Osteoblast (primary cell): ENCODE data around the gene CROCC2. TPM values are rescaled to one million over a fixed set of nuclear protein-coding genes. Genes with fewer than 3 reads are reported as not detected.

ENCODE experiments used
- DNase-seq: peaks from one replicate; pipeline ENCODE4 v3.0.0; 2011; ENCODE audit warnings: low spot score, mixed read lengths; ENCODE audit not compliant: insufficient read length; ENCODE audit errors: missing footprints
- H2AFZ ChIP-seq: 2 replicates; pipeline ENCODE4 v1.6.0; 2011; ENCODE audit warnings: mild to moderate bottlenecking, low read length
- H3K27ac ChIP-seq: 2 replicates; pipeline ENCODE4 v1.5.1; 2011; ENCODE audit warnings: mild to moderate bottlenecking, low read depth, low read length, moderate library complexity
- H3K27me3 ChIP-seq: 2 replicates; pipeline ENCODE4 v1.6.0; 2012; ENCODE audit warnings: mild to moderate bottlenecking, control low read depth, inconsistent platforms, low read length, moderate library complexity; ENCODE audit not compliant: insufficient read depth
- H3K36me3 ChIP-seq: 2 replicates; pipeline ENCODE4 v1.5.1; 2011; ENCODE audit warnings: mild to moderate bottlenecking, low read length, control low read depth, moderate library complexity; ENCODE audit not compliant: insufficient read depth
- H3K4me1 ChIP-seq: 2 replicates; pipeline ENCODE4 v1.5.1; 2011; ENCODE audit warnings: mild to moderate bottlenecking, low read length, control low read depth, moderate library complexity; ENCODE audit not compliant: insufficient read depth
- H3K4me2 ChIP-seq: 2 replicates; pipeline ENCODE4 v1.6.0; 2011; ENCODE audit warnings: mild to moderate bottlenecking, low read length; ENCODE audit not compliant: insufficient read depth
- H3K4me3 ChIP-seq: fragments of 200-600 bp; sonication (generic); 3 replicates; pipeline ENCODE4 v1.5.1; 2012; ENCODE audit warnings: mild to moderate bottlenecking, low read length, inconsistent platforms; ENCODE audit not compliant: insufficient read depth
- H3K79me2 ChIP-seq: 2 replicates; pipeline ENCODE4 v1.6.0; 2012; ENCODE audit warnings: mild to moderate bottlenecking, low read length, control low read depth, inconsistent platforms; ENCODE audit not compliant: insufficient read depth
- H3K9me3 ChIP-seq: 2 replicates; pipeline ENCODE4 v1.5.1; 2011; ENCODE audit warnings: low read depth, low read length, control low read depth
- H4K20me1 ChIP-seq: 2 replicates; pipeline ENCODE4 v1.6.0; 2012; ENCODE audit warnings: mild to moderate bottlenecking, low read length, control low read depth; ENCODE audit not compliant: insufficient read depth
- total RNA-seq: library from RNA; depleted of rRNA; stranded (reverse); fragments of >200 nt; gene quantifications from 2 replicates; pipeline ENCODE4 v1.2.3, GENCODE V29; 2012
- TF ChIP-seq, protein P1 (sequence below): IDR thresholded peaks from 2 replicates; pipeline ENCODE4 v1.5.1; 2011; ENCODE audit warnings: mild to moderate bottlenecking, low read depth, low read length, moderate library complexity; ENCODE audit errors: extremely low read depth

CROCC2 gene
- total RNA-seq, 1 donor = under 0.01 TPM

DNA sequence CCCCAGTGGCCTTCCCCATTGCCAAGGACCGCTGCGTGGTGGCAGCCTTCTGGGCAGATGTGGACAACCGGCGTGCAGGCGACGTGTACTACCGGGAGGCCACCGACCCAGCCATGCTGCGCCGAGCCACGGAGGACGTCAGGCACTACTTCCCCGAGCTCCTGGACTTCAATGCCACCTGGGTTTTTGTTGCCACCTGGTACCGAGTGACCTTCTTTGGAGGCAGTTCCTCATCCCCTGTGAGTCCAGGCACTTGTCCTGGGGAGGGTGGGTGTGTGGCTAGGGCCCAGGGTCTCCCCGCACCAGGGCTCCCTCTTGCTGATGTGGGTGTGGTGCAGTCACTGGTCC lies 124.2 kb downstream of the CROCC2 start:
- Histone ChIP-seq H3K9me3 (no peaks in the 10 kb centered on the region), H3K4me2 (no peak overlapping the region), H3K4me3 (no peak overlapping the region), H3K27me3 (no peaks in the 10 kb centered on the region), H3K36me3 (peaks cover 8% of the 10 kb centered on the region), H3K4me1 (no peaks in the 10 kb centered on the region), H4K20me1 (peaks cover 29% of the 10 kb centered on the region), H2AFZ (no peak overlapping the region), H3K27ac (no peak overlapping the region), H3K79me2 (peaks cover 3% of the 10 kb centered on the region)
- no peak for DNase-seq
- TF ChIP-seq, protein P1, sequence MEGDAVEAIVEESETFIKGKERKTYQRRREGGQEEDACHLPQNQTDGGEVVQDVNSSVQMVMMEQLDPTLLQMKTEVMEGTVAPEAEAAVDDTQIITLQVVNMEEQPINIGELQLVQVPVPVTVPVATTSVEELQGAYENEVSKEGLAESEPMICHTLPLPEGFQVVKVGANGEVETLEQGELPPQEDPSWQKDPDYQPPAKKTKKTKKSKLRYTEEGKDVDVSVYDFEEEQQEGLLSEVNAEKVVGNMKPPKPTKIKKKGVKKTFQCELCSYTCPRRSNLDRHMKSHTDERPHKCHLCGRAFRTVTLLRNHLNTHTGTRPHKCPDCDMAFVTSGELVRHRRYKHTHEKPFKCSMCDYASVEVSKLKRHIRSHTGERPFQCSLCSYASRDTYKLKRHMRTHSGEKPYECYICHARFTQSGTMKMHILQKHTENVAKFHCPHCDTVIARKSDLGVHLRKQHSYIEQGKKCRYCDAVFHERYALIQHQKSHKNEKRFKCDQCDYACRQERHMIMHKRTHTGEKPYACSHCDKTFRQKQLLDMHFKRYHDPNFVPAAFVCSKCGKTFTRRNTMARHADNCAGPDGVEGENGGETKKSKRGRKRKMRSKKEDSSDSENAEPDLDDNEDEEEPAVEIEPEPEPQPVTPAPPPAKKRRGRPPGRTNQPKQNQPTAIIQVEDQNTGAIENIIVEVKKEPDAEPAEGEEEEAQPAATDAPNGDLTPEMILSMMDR = no peak

DNA sequence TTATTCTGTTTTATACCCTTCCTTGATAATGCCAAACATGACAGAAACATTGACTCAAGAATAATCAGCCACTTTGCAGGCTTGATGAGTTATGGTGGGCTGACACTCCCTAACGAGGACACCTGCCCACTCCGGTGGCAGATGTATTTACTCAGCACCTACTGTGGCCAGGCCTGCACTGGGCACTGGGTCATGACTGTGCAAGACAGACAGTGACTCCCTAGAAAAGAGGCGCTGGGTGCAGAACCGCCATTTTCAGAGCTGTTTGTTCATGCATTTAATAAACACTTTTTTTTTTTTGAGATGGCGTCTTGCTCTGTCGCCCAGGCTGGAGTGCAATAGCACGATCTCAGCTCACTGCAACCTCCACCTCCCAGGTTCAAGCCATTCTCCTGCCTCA lies 124.7 kb downstream of the CROCC2 start:
- DNase-seq = no peak
- peaks cover 3% of the 10 kb centered on the region for H3K79me2 ChIP-seq
- peaks cover 8% of the 10 kb centered on the region for H3K36me3 ChIP-seq
- no peak overlapping the region for H2AFZ ChIP-seq
- TF ChIP-seq, protein P1 = no peak
- H3K9me3 ChIP-seq = no peaks in the 10 kb centered on the region
- H3K27ac ChIP-seq = no peak overlapping the region
- H3K4me1 ChIP-seq = no peaks in the 10 kb centered on the region
- no peak overlapping the region for H3K4me3 ChIP-seq
- H3K27me3 ChIP-seq = no peaks in the 10 kb centered on the region
- no peak overlapping the region for H3K4me2 ChIP-seq
- H4K20me1 ChIP-seq = peaks cover 29% of the 10 kb centered on the region

DNA sequence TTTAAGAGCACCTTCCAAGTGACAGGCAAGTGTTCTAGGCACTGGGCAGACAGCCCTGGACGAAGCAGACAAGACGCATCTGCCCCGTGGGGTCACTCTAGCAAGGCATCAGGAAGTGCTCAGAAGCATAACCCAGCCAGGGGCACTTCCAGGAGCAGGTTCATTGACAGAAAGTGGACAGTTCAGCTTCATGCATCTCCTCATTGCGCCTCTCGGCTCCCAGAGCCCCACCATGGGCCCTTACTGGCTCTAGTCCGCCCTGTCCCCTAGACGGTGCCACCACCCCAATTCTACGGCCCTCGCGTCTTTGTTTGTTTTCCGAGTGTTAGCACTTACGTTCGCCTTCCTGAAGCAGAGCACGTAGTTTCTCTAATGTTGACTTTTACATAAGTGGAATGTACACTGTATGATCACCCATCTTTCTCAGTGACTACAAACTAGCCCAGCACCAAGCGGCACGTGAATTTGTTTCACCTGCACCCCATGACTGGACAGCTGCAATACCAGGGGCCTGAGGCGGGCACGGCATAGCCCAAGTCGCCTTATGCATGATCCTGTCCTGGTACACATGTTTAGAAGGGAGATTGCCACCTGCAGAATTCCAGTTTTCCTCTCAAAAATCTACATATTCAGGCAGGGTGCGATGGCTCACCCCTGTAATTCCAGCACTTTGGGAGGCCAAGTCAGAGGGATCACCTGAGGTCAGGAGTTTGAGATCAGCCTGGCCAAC lies 125.5 kb downstream of the CROCC2 start:
- Histone ChIP-seq H2AFZ (no peak overlapping the region), H3K4me3 (no peak overlapping the region), H3K4me1 (no peaks in the 10 kb centered on the region), H3K4me2 (no peak overlapping the region), H3K36me3 (peaks cover 13% of the 10 kb centered on the region), H3K27me3 (no peaks in the 10 kb centered on the region), H4K20me1 (peaks cover 29% of the 10 kb centered on the region), H3K9me3 (no peaks in the 10 kb centered on the region), H3K27ac (no peak overlapping the region), H3K79me2 (peaks cover 3% of the 10 kb centered on the region)
- no peak for DNase-seq
- TF ChIP-seq, protein P1 = no peak

DNA sequence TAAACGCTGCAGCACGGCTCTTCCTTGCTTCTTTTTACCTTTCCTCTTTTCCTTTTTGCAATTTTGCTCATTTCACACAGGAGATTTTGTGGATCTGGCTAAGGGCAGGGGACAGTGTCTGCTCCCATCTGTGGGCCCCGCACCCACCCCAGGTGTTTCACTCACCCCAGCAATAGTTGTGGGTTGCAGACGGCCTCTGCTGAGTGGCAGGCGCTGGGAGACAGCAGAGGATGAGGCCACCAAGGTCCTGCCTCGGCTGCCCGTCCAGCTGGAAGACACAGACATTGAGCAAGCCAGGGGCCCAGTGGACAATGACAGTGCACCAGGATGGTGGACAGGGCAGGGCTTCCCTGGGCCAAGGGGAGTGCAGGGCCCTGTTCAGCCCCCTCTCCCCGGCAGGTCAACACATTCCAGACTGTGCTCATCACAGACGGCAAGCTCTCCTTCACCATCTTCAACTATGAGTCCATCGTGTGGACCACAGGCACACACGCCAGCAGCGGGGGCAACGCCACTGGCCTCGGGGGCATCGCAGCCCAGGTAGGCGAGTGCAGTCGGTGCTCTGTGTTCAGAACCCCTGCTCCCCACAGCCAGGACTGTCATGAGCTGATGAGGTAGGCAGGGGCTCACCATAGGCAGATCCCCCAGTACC lies 127.3 kb downstream of the CROCC2 start:
- Histone ChIP-seq H3K4me2 (no peak overlapping the region), H2AFZ (no peak overlapping the region), H3K36me3 (peaks cover 16% of the 10 kb centered on the region), H3K27me3 (no peaks in the 10 kb centered on the region), H3K4me1 (no peaks in the 10 kb centered on the region), H3K4me3 (no peak overlapping the region), H3K79me2 (peaks cover 3% of the 10 kb centered on the region), H3K27ac (no peak overlapping the region), H4K20me1 (peaks cover 30% of the 10 kb centered on the region), H3K9me3 (no peaks in the 10 kb centered on the region)
- TF ChIP-seq, protein P1 = no peak
- no peak for DNase-seq
